Neural cell (in vitro differentiated cells): Measurements from ENCODE around the gene PTPRN2. TPM values are rescaled to one million over a fixed set of nuclear protein-coding genes. Genes with fewer than 3 reads are reported as not detected.

Experiments used
- H2AFZ ChIP-seq: fragments of 200-600, 300-800 bp; sonication (generic), shearing (Covaris generic); 2 replicates; pipeline ENCODE4 v1.6.0; 2014; ENCODE audit warnings: low read depth, mild to moderate bottlenecking, antibody characterized with exemption, low read length, moderate library complexity
- H3F3A ChIP-seq: fragments of 200-600 bp; shearing (Covaris generic); 2 replicates; pipeline ENCODE4 v1.6.1; 2016; ENCODE audit warnings: mild to moderate bottlenecking, moderate library complexity, mixed read lengths, antibody characterized with exemption, low read length; ENCODE audit not compliant: insufficient read depth, poor library complexity, severe bottlenecking
- H3K27ac ChIP-seq: fragments of 200-600, 300-800 bp; sonication (generic), shearing (Covaris generic); 2 replicates; pipeline ENCODE4 v1.5.1; 2014; ENCODE audit warnings: mild to moderate bottlenecking, low read length, moderate library complexity
- H3K27me3 ChIP-seq: fragments of 300-800, 200-600 bp; sonication (generic), shearing (Covaris generic); 2 replicates; pipeline ENCODE4 v1.6.0; 2014; ENCODE audit warnings: mild to moderate bottlenecking, low read depth, low read length, moderate library complexity; ENCODE audit not compliant: insufficient read depth
- H3K36me3 ChIP-seq: fragments of 300-800, 200-600 bp; sonication (generic), shearing (Covaris generic); 2 replicates; pipeline ENCODE4 v1.5.1; 2014; ENCODE audit warnings: mild to moderate bottlenecking, antibody characterized with exemption, low read length, moderate library complexity; ENCODE audit not compliant: insufficient read depth
- H3K4me2 ChIP-seq: fragments of 300-800, 200-600 bp; sonication (generic), shearing (Covaris generic); 2 replicates; pipeline ENCODE4 v1.6.0; 2014; ENCODE audit warnings: mild to moderate bottlenecking, low read length
- H3K4me3 ChIP-seq: fragments of 300-800, 200-600 bp; sonication (generic), shearing (Covaris generic); 2 replicates; pipeline ENCODE4 v1.5.1; 2014; ENCODE audit warnings: mild to moderate bottlenecking, low read length, moderate library complexity
- H3K79me2 ChIP-seq: fragments of 200-600 bp; shearing (Covaris generic); replicated peaks from 2 replicates; pipeline ENCODE4 v1.6.0; 2014; ENCODE audit warnings: mild to moderate bottlenecking, low read length, moderate library complexity; ENCODE audit not compliant: insufficient read depth
- H3K9ac ChIP-seq: fragments of 300-800, 200-600 bp; sonication (generic), shearing (Covaris generic); 2 replicates; pipeline ENCODE4 v1.6.1; 2016; ENCODE audit warnings: mild to moderate bottlenecking, low read length, mixed read lengths
- H3K9me2 ChIP-seq: fragments of 200-600 bp; shearing (Covaris generic); 2 replicates; pipeline ENCODE4 v1.6.1; 2016; ENCODE audit warnings: mild to moderate bottlenecking, low read length, mixed read lengths; ENCODE audit not compliant: insufficient read depth
- H3K9me3 ChIP-seq: fragments of 200-600, 300-800 bp; sonication (generic), shearing (Covaris generic); 2 replicates; pipeline ENCODE4 v1.6.1; 2016; ENCODE audit warnings: mild to moderate bottlenecking, mixed run types, low read length, moderate library complexity, mixed read lengths
- H4K20me1 ChIP-seq: fragments of 200-600 bp; shearing (Covaris generic); 2 replicates; pipeline ENCODE4 v1.6.1; 2016; ENCODE audit warnings: mild to moderate bottlenecking, mixed run types; ENCODE audit not compliant: insufficient read depth
- EP300 ChIP-seq: fragments of 450-650 bp; conservative IDR thresholded peaks from 2 replicates; pipeline ENCODE4 v1.6.1; 2014; ENCODE audit warnings: antibody characterized with exemption, mild to moderate bottlenecking, moderate library complexity; ENCODE audit not compliant: poor library complexity, severe bottlenecking
- EZH2 ChIP-seq: fragments of 200-600, 300-800 bp; shearing (Covaris generic), sonication (generic); IDR thresholded peaks from 2 replicates; pipeline ENCODE4 v1.6.1; 2014; ENCODE audit warnings: antibody characterized with exemption, low read length, borderline replicate concordance, mild to moderate bottlenecking; ENCODE audit not compliant: insufficient read depth, poor library complexity, severe bottlenecking
- MXI1 ChIP-seq: fragments of 450-650 bp; conservative IDR thresholded peaks from 2 replicates; pipeline ENCODE4 v1.6.1; 2014; ENCODE audit warnings: antibody characterized with exemption, mild to moderate bottlenecking; ENCODE audit not compliant: poor library complexity, severe bottlenecking
- POLR2AphosphoS5 ChIP-seq: IDR thresholded peaks from 2 replicates; pipeline ENCODE4 v1.6.1; 2012
- RAD21 ChIP-seq: fragments of 450-650 bp; conservative IDR thresholded peaks from 2 replicates; pipeline ENCODE4 v1.6.1; 2014; ENCODE audit warnings: antibody characterized with exemption, mild to moderate bottlenecking, moderate library complexity
- SMC3 ChIP-seq: fragments of 450-650 bp; conservative IDR thresholded peaks from 2 replicates; pipeline ENCODE4 v1.6.1; 2014; ENCODE audit warnings: antibody characterized with exemption, mild to moderate bottlenecking, moderate library complexity; ENCODE audit not compliant: poor library complexity
- TAF1 ChIP-seq: IDR thresholded peaks from 2 replicates; pipeline ENCODE4 v1.6.1; 2012; ENCODE audit warnings: low read depth
- polyA plus RNA-seq: library from polyadenylated mRNA; depleted of rRNA; stranded (reverse); fragments of >200 nt; gene quantifications from 2 replicates; pipeline ENCODE4 v1.2.3, GENCODE V29; 2014
- TF ChIP-seq, protein P1 (sequence below): fragments of 450-650 bp; IDR thresholded peaks from 2 replicates; pipeline ENCODE4 v1.5.1; 2014; ENCODE audit warnings: antibody characterized with exemption, mild to moderate bottlenecking, moderate library complexity; ENCODE audit not compliant: poor library complexity, severe bottlenecking
- TF ChIP-seq, protein P2 (sequence below): IDR thresholded peaks from 2 replicates; pipeline ENCODE4 v1.6.1; 2012; ENCODE audit warnings: borderline replicate concordance

PTPRN2 gene
- polyA plus RNA-seq, 1 donor from 2014 or later, result 31.0 TPM

DNA sequence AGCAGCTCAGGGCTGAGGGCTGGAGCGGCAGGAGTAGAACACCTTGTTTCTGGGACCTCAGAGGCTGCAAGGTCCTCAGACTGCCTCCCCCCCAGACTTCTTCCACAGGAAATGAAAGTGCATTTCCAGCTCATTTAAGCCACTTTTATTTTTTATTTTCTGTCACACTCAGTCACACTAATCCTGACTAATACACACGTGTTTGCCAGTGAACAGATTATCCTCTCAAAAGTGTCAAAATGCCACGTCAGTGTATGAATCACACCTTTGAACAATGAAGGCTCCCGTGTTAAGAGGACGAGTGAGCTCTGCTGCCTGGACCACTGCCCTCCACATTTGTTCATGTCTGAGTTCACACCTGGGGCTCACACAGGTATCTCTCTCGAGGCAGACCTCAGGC, 762.3 kb downstream of the PTPRN2 start:
- Histone ChIP-seq H3K9ac (no peak overlapping the region), H3K4me2 (no peak overlapping the region), H3K36me3 (no peaks in the 10 kb centered on the region), H4K20me1 (no peaks in the 10 kb centered on the region), H3K9me3 (no peaks in the 10 kb centered on the region), H3K27me3 (no peaks in the 10 kb centered on the region), H3F3A (no peaks in the 10 kb centered on the region), H3K27ac (no peak overlapping the region), H3K79me2 (no peaks in the 10 kb centered on the region), H2AFZ (no peak overlapping the region), H3K4me3 (no peak overlapping the region), H3K9me2 (no peaks in the 10 kb centered on the region)
- no peak for TF ChIP-seq TAF1
- no peak for TF ChIP-seq EP300
- TF ChIP-seq POLR2AphosphoS5, result no peak
- TF ChIP-seq MXI1, result no peak
- TF ChIP-seq, protein P1, sequence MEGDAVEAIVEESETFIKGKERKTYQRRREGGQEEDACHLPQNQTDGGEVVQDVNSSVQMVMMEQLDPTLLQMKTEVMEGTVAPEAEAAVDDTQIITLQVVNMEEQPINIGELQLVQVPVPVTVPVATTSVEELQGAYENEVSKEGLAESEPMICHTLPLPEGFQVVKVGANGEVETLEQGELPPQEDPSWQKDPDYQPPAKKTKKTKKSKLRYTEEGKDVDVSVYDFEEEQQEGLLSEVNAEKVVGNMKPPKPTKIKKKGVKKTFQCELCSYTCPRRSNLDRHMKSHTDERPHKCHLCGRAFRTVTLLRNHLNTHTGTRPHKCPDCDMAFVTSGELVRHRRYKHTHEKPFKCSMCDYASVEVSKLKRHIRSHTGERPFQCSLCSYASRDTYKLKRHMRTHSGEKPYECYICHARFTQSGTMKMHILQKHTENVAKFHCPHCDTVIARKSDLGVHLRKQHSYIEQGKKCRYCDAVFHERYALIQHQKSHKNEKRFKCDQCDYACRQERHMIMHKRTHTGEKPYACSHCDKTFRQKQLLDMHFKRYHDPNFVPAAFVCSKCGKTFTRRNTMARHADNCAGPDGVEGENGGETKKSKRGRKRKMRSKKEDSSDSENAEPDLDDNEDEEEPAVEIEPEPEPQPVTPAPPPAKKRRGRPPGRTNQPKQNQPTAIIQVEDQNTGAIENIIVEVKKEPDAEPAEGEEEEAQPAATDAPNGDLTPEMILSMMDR, result no peak

DNA sequence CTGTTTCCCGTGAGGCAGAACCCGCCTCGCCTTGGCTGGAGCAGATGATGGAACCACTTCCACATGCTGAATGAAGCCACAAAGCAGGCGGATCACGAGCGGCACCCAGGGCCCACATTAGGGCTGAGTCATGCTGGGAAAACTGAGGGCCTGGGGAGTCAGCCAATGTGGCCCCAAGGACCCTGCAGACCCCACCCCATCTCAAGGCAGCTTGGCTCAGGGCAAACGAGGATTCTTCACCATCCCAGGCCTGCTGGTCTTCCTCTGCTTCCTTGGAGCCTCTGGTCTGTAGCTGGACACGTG, 762.9 kb downstream of the PTPRN2 start:
- Histone ChIP-seq H3K36me3 (no peaks in the 10 kb centered on the region), H3K9me2 (no peaks in the 10 kb centered on the region), H3K27me3 (no peaks in the 10 kb centered on the region), H3K27ac (no peak overlapping the region), H3K9me3 (no peaks in the 10 kb centered on the region), H3K79me2 (no peaks in the 10 kb centered on the region), H2AFZ (no peak overlapping the region), H3K4me3 (no peak overlapping the region), H3F3A (peaks cover 2% of the 10 kb centered on the region), H4K20me1 (no peaks in the 10 kb centered on the region), H3K4me2 (no peak overlapping the region), H3K9ac (no peak overlapping the region)
- TF ChIP-seq EZH2 (no peak), SMC3 (no peak), MXI1 (no peak), EP300 (no peak), POLR2AphosphoS5 (no peak), TAF1 (no peak), RAD21 (no peak)
- TF ChIP-seq, protein P1, result no peak
- TF ChIP-seq, protein P2, sequence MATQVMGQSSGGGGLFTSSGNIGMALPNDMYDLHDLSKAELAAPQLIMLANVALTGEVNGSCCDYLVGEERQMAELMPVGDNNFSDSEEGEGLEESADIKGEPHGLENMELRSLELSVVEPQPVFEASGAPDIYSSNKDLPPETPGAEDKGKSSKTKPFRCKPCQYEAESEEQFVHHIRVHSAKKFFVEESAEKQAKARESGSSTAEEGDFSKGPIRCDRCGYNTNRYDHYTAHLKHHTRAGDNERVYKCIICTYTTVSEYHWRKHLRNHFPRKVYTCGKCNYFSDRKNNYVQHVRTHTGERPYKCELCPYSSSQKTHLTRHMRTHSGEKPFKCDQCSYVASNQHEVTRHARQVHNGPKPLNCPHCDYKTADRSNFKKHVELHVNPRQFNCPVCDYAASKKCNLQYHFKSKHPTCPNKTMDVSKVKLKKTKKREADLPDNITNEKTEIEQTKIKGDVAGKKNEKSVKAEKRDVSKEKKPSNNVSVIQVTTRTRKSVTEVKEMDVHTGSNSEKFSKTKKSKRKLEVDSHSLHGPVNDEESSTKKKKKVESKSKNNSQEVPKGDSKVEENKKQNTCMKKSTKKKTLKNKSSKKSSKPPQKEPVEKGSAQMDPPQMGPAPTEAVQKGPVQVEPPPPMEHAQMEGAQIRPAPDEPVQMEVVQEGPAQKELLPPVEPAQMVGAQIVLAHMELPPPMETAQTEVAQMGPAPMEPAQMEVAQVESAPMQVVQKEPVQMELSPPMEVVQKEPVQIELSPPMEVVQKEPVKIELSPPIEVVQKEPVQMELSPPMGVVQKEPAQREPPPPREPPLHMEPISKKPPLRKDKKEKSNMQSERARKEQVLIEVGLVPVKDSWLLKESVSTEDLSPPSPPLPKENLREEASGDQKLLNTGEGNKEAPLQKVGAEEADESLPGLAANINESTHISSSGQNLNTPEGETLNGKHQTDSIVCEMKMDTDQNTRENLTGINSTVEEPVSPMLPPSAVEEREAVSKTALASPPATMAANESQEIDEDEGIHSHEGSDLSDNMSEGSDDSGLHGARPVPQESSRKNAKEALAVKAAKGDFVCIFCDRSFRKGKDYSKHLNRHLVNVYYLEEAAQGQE, result no peak
